Neuronal stem cell (in vitro differentiated cells): ENCODE measurements around the gene TGDS.

ENCODE experiments used
- DNase-seq: peaks from one replicate; pipeline ENCODE4 v3.0.0-alpha.2; 2013; ENCODE audit warnings: low spot score
- H2AFZ ChIP-seq: one replicate; pipeline ENCODE4 v1.6.1; 2013; ENCODE audit warnings: mild to moderate bottlenecking, low read length, inconsistent platforms
- H2AK5ac ChIP-seq: 2 replicates; pipeline ENCODE4 v1.6.1; 2013; ENCODE audit warnings: low read depth, mild to moderate bottlenecking, inconsistent platforms, low read length, moderate library complexity, mixed read lengths
- H2BK120ac ChIP-seq: 2 replicates; pipeline ENCODE4 v1.6.1; 2013; ENCODE audit warnings: low read depth, mild to moderate bottlenecking, inconsistent platforms, low read length, moderate library complexity, mixed read lengths
- H2BK12ac ChIP-seq: one replicate; pipeline ENCODE4 v1.6.1; 2013; ENCODE audit warnings: low read length, inconsistent platforms
- H2BK15ac ChIP-seq: 2 replicates; pipeline ENCODE4 v1.6.1; 2013; ENCODE audit warnings: mild to moderate bottlenecking, low read length, inconsistent platforms, mixed read lengths
- H2BK5ac ChIP-seq: one replicate; pipeline ENCODE4 v1.6.1; 2013; ENCODE audit warnings: inconsistent platforms, mild to moderate bottlenecking, low read length, moderate library complexity
- H3K14ac ChIP-seq: one replicate; pipeline ENCODE4 v1.6.1; 2013; ENCODE audit warnings: low read length, inconsistent platforms
- H3K18ac ChIP-seq: 2 replicates; pipeline ENCODE4 v1.6.1; 2013; ENCODE audit warnings: low read length, inconsistent platforms
- H3K23ac ChIP-seq: 2 replicates; pipeline ENCODE4 v1.6.1; 2013; ENCODE audit warnings: low read depth, mild to moderate bottlenecking, mixed read lengths, low read length, inconsistent platforms; ENCODE audit not compliant: poor library complexity
- H3K27ac ChIP-seq: replicated peaks from 3 replicates; pipeline ENCODE4 v1.5.1; 2013; ENCODE audit warnings: low read length, inconsistent platforms
- H3K27me3 ChIP-seq, 3 experiments: 2 replicates each; pipeline ENCODE4 v1.6.1; 2013; ENCODE audit warnings: low read length in 3 of 3, mild to moderate bottlenecking in 2 of 3, inconsistent platforms in 1 of 3, low read depth in 1 of 3, mixed read lengths in 1 of 3, moderate library complexity in 1 of 3; ENCODE audit not compliant: control insufficient read depth in 3 of 3, insufficient read depth in 3 of 3
- H3K36me3 ChIP-seq, 2 donors: replicated peaks in 1 of 2; 2 replicates each; pipeline ENCODE4 v1.6.1; 2013; ENCODE audit warnings: low read length in 2 of 2; ENCODE audit not compliant: control insufficient read depth in 2 of 2, insufficient read depth in 2 of 2
- H3K4ac ChIP-seq: 2 replicates; pipeline ENCODE4 v1.6.1; 2013; ENCODE audit warnings: inconsistent platforms, mild to moderate bottlenecking, low read length, moderate library complexity
- H3K4me1 ChIP-seq, 2 donors: 1 replicate in 1 of 2; 2 replicates in 1 of 2; pipeline ENCODE4 v1.6.1; 2013; ENCODE audit warnings: low read length in 2 of 2, low read depth in 1 of 2; ENCODE audit not compliant: control insufficient read depth in 2 of 2, insufficient read depth in 1 of 2
- H3K4me2 ChIP-seq: one replicate; pipeline ENCODE4 v1.6.1; 2013; ENCODE audit warnings: mild to moderate bottlenecking, low read length, inconsistent platforms; ENCODE audit not compliant: insufficient read depth, poor library complexity, severe bottlenecking
- H3K4me3 ChIP-seq, 2 donors: 2 replicates each; pipeline ENCODE4 v1.5.1; 2013; ENCODE audit warnings: low read length in 2 of 2, mild to moderate bottlenecking in 2 of 2, inconsistent platforms in 1 of 2, moderate library complexity in 1 of 2
- H3K79me1 ChIP-seq: one replicate; pipeline ENCODE4 v1.6.1; 2013; ENCODE audit warnings: low read depth, mild to moderate bottlenecking, inconsistent platforms, low read length, moderate library complexity
- H3K9ac ChIP-seq: one replicate; pipeline ENCODE4 v1.6.1; 2013; ENCODE audit warnings: mild to moderate bottlenecking, low read depth, low read length, inconsistent platforms; ENCODE audit not compliant: poor library complexity
- H3K9me3 ChIP-seq, 2 donors: replicated peaks in 1 of 2; 2 replicates each; pipeline versions ENCODE3 to v1.6.1; 2013; ENCODE audit warnings: low read length in 2 of 2, mild to moderate bottlenecking in 2 of 2, inconsistent platforms in 1 of 2, low read depth in 1 of 2, mixed read lengths in 1 of 2, moderate library complexity in 1 of 2; ENCODE audit not compliant: control insufficient read depth in 2 of 2, insufficient read depth in 1 of 2
- H4K8ac ChIP-seq: one replicate; pipeline ENCODE4 v1.6.1; 2013; ENCODE audit warnings: low read depth, mild to moderate bottlenecking, inconsistent platforms, low read length, moderate library complexity
- H4K91ac ChIP-seq: one replicate; pipeline ENCODE4 v1.6.1; 2013; ENCODE audit warnings: low read length, low read depth, mild to moderate bottlenecking, inconsistent platforms; ENCODE audit not compliant: poor library complexity
- WGBS, 2 donors: extraction: QIAGEN DNeasy Blood & Tissue Kit; methylation state at CpG; one replicate each; pipeline ENCODE4 v1.1.7; 2013; ENCODE audit warnings: missing lambda C conversion rate in 2 of 2, mixed read lengths in 1 of 2; ENCODE audit not compliant: insufficient read length in 2 of 2, insufficient replicate concordance in 1 of 2; ENCODE audit errors: extremely low coverage in 2 of 2; 5-methylcytosine and 5-hydroxymethylcytosine counted together

The TGDS gene

GRCh38 chr13:94585543-94586101 is 10.3 kb downstream of the TGDS start:
- no peak overlapping the region for H3K27ac ChIP-seq
- H3K23ac ChIP-seq = no peak overlapping the region
- H3K4ac ChIP-seq = no peak overlapping the region
- H4K91ac ChIP-seq = no peak overlapping the region
- H2BK12ac ChIP-seq = no peak overlapping the region
- no CpG with 5 or more reads among the region's 6 CpGs for WGBS, 2 donors
- DNase-seq = no peak
- peaks cover 0 to 10% of the 10 kb centered on the region in 2 donors for H3K9me3 ChIP-seq
- H2BK5ac ChIP-seq = no peak overlapping the region
- peaks cover 7 to 82% of the 10 kb centered on the region in 2 donors for H3K36me3 ChIP-seq
- H2BK15ac ChIP-seq = no peak overlapping the region
- no peak overlapping the region for H2BK120ac ChIP-seq
- no peaks in the 10 kb centered on the region for H3K27me3 ChIP-seq
- H3K4me3 ChIP-seq = no peak overlapping the region
- H3K4me1 ChIP-seq = no peaks in the 10 kb centered on the region
- H4K8ac ChIP-seq = no peak overlapping the region
- H3K14ac ChIP-seq = no peak overlapping the region
- no peak overlapping the region for H2AK5ac ChIP-seq
- H2AFZ ChIP-seq = no peak overlapping the region
- H3K79me1 ChIP-seq = no peaks in the 10 kb centered on the region
- H3K4me2 ChIP-seq = no peak overlapping the region
- no peak overlapping the region for H3K9ac ChIP-seq
- H3K18ac ChIP-seq = no peak overlapping the region

GRCh38 chr13:94583926-94584325 is 12.0 kb downstream of the TGDS start:
- no peak overlapping the region for H3K18ac ChIP-seq
- H3K4me2 ChIP-seq = no peak overlapping the region
- H3K9me3 ChIP-seq = peaks cover 0 to 10% of the 10 kb centered on the region in 2 donors
- no peak overlapping the region for H4K8ac ChIP-seq
- H3K4ac ChIP-seq = no peak overlapping the region
- H3K27me3 ChIP-seq = no peaks in the 10 kb centered on the region
- DNase-seq = no peak
- H3K4me3 ChIP-seq = no peak overlapping the region
- WGBS, 2 donors = no CpG with 5 or more reads among the region's 1 CpG
- no peak overlapping the region for H2AFZ ChIP-seq
- no peak overlapping the region for H2BK15ac ChIP-seq
- H3K14ac ChIP-seq = no peak overlapping the region
- H2AK5ac ChIP-seq = no peak overlapping the region
- no peak overlapping the region for H3K9ac ChIP-seq
- H4K91ac ChIP-seq = no peak overlapping the region
- H3K79me1 ChIP-seq = no peaks in the 10 kb centered on the region
- H3K36me3 ChIP-seq = peaks cover 10 to 86% of the 10 kb centered on the region in 2 donors
- H3K4me1 ChIP-seq = no peaks in the 10 kb centered on the region
- no peak overlapping the region for H2BK12ac ChIP-seq
- no peak overlapping the region for H2BK120ac ChIP-seq
- no peak overlapping the region for H3K23ac ChIP-seq
- no peak overlapping the region for H2BK5ac ChIP-seq
- H3K27ac ChIP-seq = no peak overlapping the region

- Histone ChIP-seq H3K9ac (no peak overlapping the region), H3K79me1 (no peaks in the 10 kb centered on the region), H3K4me1 (no peaks in the 10 kb centered on the region), H3K23ac (no peak overlapping the region), H3K4me2 (no peak overlapping the region), H2BK5ac (no peak overlapping the region), H4K8ac (no peak overlapping the region), H3K9me3 (peaks cover 0 to 10% of the 10 kb centered on the region in 2 donors), H3K36me3 (peaks cover 12 to 98% of the 10 kb centered on the region in 2 donors), H2BK120ac (no peak overlapping the region), H2BK15ac (no peak overlapping the region), H3K18ac (no peak overlapping the region), H3K4me3 (no peak overlapping the region), H3K14ac (no peak overlapping the region), H4K91ac (no peak overlapping the region), H3K27ac (no peak overlapping the region), H2AK5ac (no peak overlapping the region), H3K4ac (no peak overlapping the region), H2AFZ (no peak overlapping the region), H3K27me3 (no peaks in the 10 kb centered on the region), H2BK12ac (no peak overlapping the region)
- DNase-seq = no peak
- WGBS, 2 donors = no CpG with 5 or more reads among the region's 1 CpG
Observed at GRCh38 chr13:94579063-94579462, 16.9 kb downstream of the TGDS start.

GRCh38 chr13:94569615-94570014 is 26.3 kb downstream of the TGDS start:
- Histone ChIP-seq H3K18ac (no peak overlapping the region), H2AFZ (no peak overlapping the region), H3K36me3 (peaks cover 12 to 46% of the 10 kb centered on the region in 2 donors), H2BK12ac (no peak overlapping the region), H3K4me3 (no peak overlapping the region), H3K79me1 (no peaks in the 10 kb centered on the region), H3K4me1 (no peaks in the 10 kb centered on the region), H2AK5ac (no peak overlapping the region), H3K4ac (no peak overlapping the region), H3K27ac (no peak overlapping the region), H3K14ac (no peak overlapping the region), H4K8ac (no peak overlapping the region), H2BK5ac (no peak overlapping the region), H3K9ac (no peak overlapping the region), H2BK15ac (no peak overlapping the region), H3K27me3 (no peaks in the 10 kb centered on the region), H3K4me2 (no peak overlapping the region), H2BK120ac (no peak overlapping the region), H4K91ac (no peak overlapping the region), H3K23ac (no peak overlapping the region), H3K9me3 (peaks cover 0 to 16% of the 10 kb centered on the region in 2 donors)
- DNase-seq = no peak
- no CpG with 5 or more reads among the region's 3 CpGs for WGBS, 2 donors
